Stimulated activated naive B cell treated with anti-CD40 and anti-IgM and Interleukin-4, amounts not matched to agents 10 μg/mL and 1 μg/mL and 100 μg/mL, for 72 hours (primary cell): ENCODE measurements around the gene CTF1.
"Not testable (repeated sequence)": the region's sequence is repeated elsewhere in the genome, so short reads cannot be mapped to it uniquely, and the experiment has no call there.

ENCODE experiments used
- ATAC-seq, 2 donors: fragments of 150-1000 bp; cut with Tn5 transposase; replicated peaks; 2 replicates each; pipeline ENCODE4 v1.10.0; 2021; ENCODE audit warnings: moderate library complexity in 1 of 2
- DNase-seq: peaks from one replicate; pipeline ENCODE4 v3.0.0; 2021
- H3K27ac Mint-ChIP-seq: one replicate; pipeline ENCODE4 v1.8.0; 2022; ENCODE audit warnings: mild to moderate bottlenecking, mixed read lengths
- H3K27me3 Mint-ChIP-seq, 2 donors: one replicate each; pipeline ENCODE4 v1.8.0; 2022; ENCODE audit warnings: mixed read lengths in 2 of 2
- H3K36me3 Mint-ChIP-seq, 2 donors: one replicate each; pipeline ENCODE4 v1.8.0; 2022; ENCODE audit warnings: mixed read lengths in 2 of 2, mild to moderate bottlenecking in 1 of 2
- H3K4me1 Mint-ChIP-seq, 2 donors: one replicate each; pipeline ENCODE4 v1.8.0; 2022; ENCODE audit warnings: mixed read lengths in 2 of 2, mild to moderate bottlenecking in 1 of 2
- H3K4me3 Mint-ChIP-seq, 2 donors: one replicate each; pipeline ENCODE4 v1.8.0; 2022; ENCODE audit warnings: mild to moderate bottlenecking in 2 of 2, mixed read lengths in 2 of 2, moderate library complexity in 1 of 2
- H3K9me3 Mint-ChIP-seq, 2 donors: one replicate each; pipeline ENCODE4 v1.8.0; 2022; ENCODE audit warnings: mixed read lengths in 2 of 2, mild to moderate bottlenecking in 1 of 2

CTF1 gene

GRCh38 chr16:30925632-30925987 is 29.2 kb downstream of the CTF1 start:
- DNase-seq (no peak), ATAC-seq (no peak)
- Mint-ChIP-seq H3K4me1 (peaks cover 27 to 44% of the 10 kb centered on the region in 2 donors), H3K4me3 (no peak overlapping the region), H3K36me3 (peaks cover 3 to 22% of the 10 kb centered on the region in 2 donors), H3K27me3 (no peaks in the 10 kb centered on the region), H3K9me3 (no peaks in the 10 kb centered on the region), H3K27ac (no peak overlapping the region)

GRCh38 chr16:30925995-30926811 is 29.8 kb downstream of the CTF1 start:
- Mint-ChIP-seq H3K27ac (peak overlapping the region; percentile 75), H3K9me3 (no peaks in the 10 kb centered on the region), H3K36me3 (peaks cover 7 to 26% of the 10 kb centered on the region in 2 donors), H3K27me3 (no peaks in the 10 kb centered on the region), H3K4me3 (peak overlapping the region in 1 of 2 donors; percentile 2), H3K4me1 (peaks cover 21 to 39% of the 10 kb centered on the region in 2 donors)
- no peak for ATAC-seq
- no peak for DNase-seq

GRCh38 chr16:30926937-30927788 is 30.7 kb downstream of the CTF1 start:
- ATAC-seq (no peak), DNase-seq (no peak)
- H3K27me3 Mint-ChIP-seq: no peaks in the 10 kb centered on the region
- H3K27ac Mint-ChIP-seq: peak overlapping the region; percentile 14
- no peak overlapping the region for H3K4me3 Mint-ChIP-seq
- no peaks in the 10 kb centered on the region for H3K9me3 Mint-ChIP-seq
- H3K36me3 Mint-ChIP-seq: peaks cover 13 to 32% of the 10 kb centered on the region in 2 donors
- peaks cover 21 to 29% of the 10 kb centered on the region in 2 donors for H3K4me1 Mint-ChIP-seq

GRCh38 chr16:30927789-30928378 is 31.5 kb downstream of the CTF1 start:
- H3K4me3 Mint-ChIP-seq: no peak overlapping the region
- ATAC-seq (peak; percentile 22 to 35), DNase-seq (no peak)
- no peaks in the 10 kb centered on the region for H3K9me3 Mint-ChIP-seq
- H3K36me3 Mint-ChIP-seq: peaks cover 18 to 38% of the 10 kb centered on the region in 2 donors
- H3K4me1 Mint-ChIP-seq: peaks cover 21 to 28% of the 10 kb centered on the region in 2 donors
- peak overlapping the region; percentile 25 for H3K27ac Mint-ChIP-seq
- no peaks in the 10 kb centered on the region for H3K27me3 Mint-ChIP-seq

GRCh38 chr16:30928390-30928789 is 32.0 kb downstream of the CTF1 start:
- ATAC-seq (no peak), DNase-seq (no peak)
- Mint-ChIP-seq H3K4me3 (no peak overlapping the region), H3K27me3 (no peaks in the 10 kb centered on the region), H3K4me1 (peaks cover 21 to 28% of the 10 kb centered on the region in 2 donors), H3K9me3 (no peaks in the 10 kb centered on the region), H3K27ac (no peak overlapping the region), H3K36me3 (peaks cover 18 to 38% of the 10 kb centered on the region in 2 donors)

- DNase-seq (no peak), ATAC-seq (no peak)
- Mint-ChIP-seq H3K4me1 (peaks cover 21 to 28% of the 10 kb centered on the region in 2 donors), H3K27ac (no peak overlapping the region), H3K27me3 (no peaks in the 10 kb centered on the region), H3K36me3 (peaks cover 18 to 38% of the 10 kb centered on the region in 2 donors), H3K9me3 (no peaks in the 10 kb centered on the region), H3K4me3 (no peak overlapping the region)
Measured at GRCh38 chr16:30929167-30929566, 32.8 kb downstream of the CTF1 start.

GRCh38 chr16:30930160-30930571 is 33.8 kb downstream of the CTF1 start:
- DNase-seq: no peak

GRCh38 chr16:30931068-30931650 is 34.7 kb downstream of the CTF1 start:
- Mint-ChIP-seq H3K27ac (no peak overlapping the region), H3K4me3 (no peak overlapping the region), H3K9me3 (no peaks in the 10 kb centered on the region), H3K27me3 (no peaks in the 10 kb centered on the region), H3K36me3 (peaks cover 26 to 43% of the 10 kb centered on the region in 2 donors), H3K4me1 (peaks cover 8 to 21% of the 10 kb centered on the region in 2 donors)
- no peak for ATAC-seq
- no peak for DNase-seq

More at GRCh38 chr16:30930160-30930571, 33.8 kb downstream of the CTF1 start:
- Mint-ChIP-seq H3K36me3 (peaks cover 22 to 41% of the 10 kb centered on the region in 2 donors), H3K27ac (no peak overlapping the region), H3K4me1 (peaks cover 12 to 26% of the 10 kb centered on the region in 2 donors), H3K27me3 (no peaks in the 10 kb centered on the region), H3K4me3 (no peak overlapping the region), H3K9me3 (no peaks in the 10 kb centered on the region)
- no peak for ATAC-seq

- peaks cover 10 to 20% of the 10 kb centered on the region in 2 donors for H3K4me1 Mint-ChIP-seq
- peak overlapping the region; percentile 2 for H3K27ac Mint-ChIP-seq
- H3K27me3 Mint-ChIP-seq: no peaks in the 10 kb centered on the region
- DNase-seq (no peak), ATAC-seq (peak; percentile 50 to 63)
- H3K9me3 Mint-ChIP-seq: no peaks in the 10 kb centered on the region
- H3K4me3 Mint-ChIP-seq: no peak overlapping the region
- H3K36me3 Mint-ChIP-seq: peaks cover 28 to 42% of the 10 kb centered on the region in 2 donors
Measured at GRCh38 chr16:30934827-30935557, 38.6 kb downstream of the CTF1 start.

GRCh38 chr16:30937692-30938091 is 41.3 kb downstream of the CTF1 start:
- no peak for DNase-seq
- Mint-ChIP-seq H3K27ac (peak overlapping the region; percentile 42), H3K4me1 (peaks cover 22 to 36% of the 10 kb centered on the region in 2 donors), H3K27me3 (no peaks in the 10 kb centered on the region), H3K4me3 (no peak overlapping the region), H3K36me3 (peaks cover 19 to 46% of the 10 kb centered on the region in 2 donors), H3K9me3 (no peaks in the 10 kb centered on the region)
- no peak for ATAC-seq

- ATAC-seq, H3K9me3 Mint-ChIP-seq, DNase-seq, H3K27ac Mint-ChIP-seq, H3K4me3 Mint-ChIP-seq, H3K27me3 Mint-ChIP-seq: not testable (repeated sequence)
- Mint-ChIP-seq H3K36me3 (peaks cover 27 to 59% of the 10 kb centered on the region in 2 donors), H3K4me1 (peaks cover 24 to 37% of the 10 kb centered on the region in 2 donors)
Measured at GRCh38 chr16:30939571-30939970, 43.2 kb downstream of the CTF1 start.

- Mint-ChIP-seq H3K9me3 (no peaks in the 10 kb centered on the region), H3K27ac (peak overlapping the region; percentile 81), H3K36me3 (peaks cover 29 to 60% of the 10 kb centered on the region in 2 donors)
Measured at GRCh38 chr16:30941600-30942425, 45.4 kb downstream of the CTF1 start.

GRCh38 chr16:30942426-30942806 is 46.0 kb downstream of the CTF1 start:
- peaks cover 30 to 60% of the 10 kb centered on the region in 2 donors for H3K36me3 Mint-ChIP-seq

More at GRCh38 chr16:30941600-30942425, 45.4 kb downstream of the CTF1 start:
- DNase-seq (peak; percentile 64), ATAC-seq (peak; percentile 95 to 96)
- Mint-ChIP-seq H3K27me3 (no peaks in the 10 kb centered on the region), H3K4me3 (peak overlapping the region; percentile 71 to 77), H3K4me1 (peaks cover 24 to 31% of the 10 kb centered on the region in 2 donors)

More at GRCh38 chr16:30942426-30942806, 46.0 kb downstream of the CTF1 start:
- Mint-ChIP-seq H3K4me3 (peak overlapping the region in 1 of 2 donors; percentile 77), H3K27me3 (no peaks in the 10 kb centered on the region), H3K4me1 (peaks cover 20 to 26% of the 10 kb centered on the region in 2 donors), H3K27ac (no peak overlapping the region), H3K9me3 (no peaks in the 10 kb centered on the region)
- ATAC-seq (peak; percentile 7 to 16), DNase-seq (no peak)
